HEK293T (cell line): ENCODE measurements around the gene SAMD8.
"Not testable (repeated sequence)": the region's sequence is repeated elsewhere in the genome, so short reads cannot be mapped to it uniquely, and the experiment has no call there.

Source experiments
- CTCF ChIA-PET: fragments of 350-600 bp; formaldehyde crosslinking; extraction: SDS; loops from one replicate; lab custom pipeline; 2021; ENCODE audit warnings: antibody characterized with exemption, inconsistent platforms; lab: Yijun Ruan, JAX
- POLR2A ChIA-PET: fragments of 350-600 bp; formaldehyde crosslinking; extraction: SDS; loops from one replicate; lab custom pipeline; 2020; ENCODE audit warnings: antibody characterized with exemption, inconsistent platforms; lab: Yijun Ruan, JAX
- DNase-seq: peaks from one replicate; pipeline ENCODE4 v3.0.0; 2012; ENCODE audit warnings: mixed read lengths; ENCODE audit errors: extremely low spot score
- ARNT ChIP-seq: fragments of 450-650 bp; IDR thresholded peaks from 2 replicates; pipeline ENCODE4 v1.6.1; 2017; ENCODE audit warnings: mild to moderate bottlenecking
- BHLHE40 ChIP-seq: fragments of 450-650 bp; IDR thresholded peaks from 2 replicates; pipeline ENCODE4 v1.6.1; 2016; ENCODE audit warnings: mild to moderate bottlenecking, moderate library complexity, borderline replicate concordance
- CTBP1 ChIP-seq: fragments of 450-650 bp; IDR thresholded peaks from 2 replicates; pipeline ENCODE4 v1.6.1; 2016; ENCODE audit warnings: borderline replicate concordance
- ELF4 ChIP-seq: fragments of 450-650 bp; IDR thresholded peaks from 2 replicates; pipeline ENCODE4 v1.6.1; 2017; ENCODE audit warnings: antibody characterized with exemption
- FOXA1 ChIP-seq: fragments of 450-650 bp; IDR thresholded peaks from 2 replicates; pipeline ENCODE4 v1.6.1; 2016; ENCODE audit warnings: mild to moderate bottlenecking
- FOXK2 ChIP-seq: fragments of 450-650 bp; IDR thresholded peaks from 2 replicates; pipeline ENCODE4 v1.6.1; 2016; ENCODE audit warnings: mild to moderate bottlenecking
- FOXM1 ChIP-seq: fragments of 450-650 bp; IDR thresholded peaks from 2 replicates; pipeline ENCODE4 v1.6.1; 2017; ENCODE audit warnings: mild to moderate bottlenecking, borderline replicate concordance
- HDGF ChIP-seq: fragments of 450-650 bp; IDR thresholded peaks from 2 replicates; pipeline ENCODE4 v1.6.1; 2017; ENCODE audit warnings: antibody characterized with exemption, borderline replicate concordance
- L3MBTL2 ChIP-seq: fragments of 450-650 bp; conservative IDR thresholded peaks from 2 replicates; pipeline ENCODE4 v1.6.1; 2016; ENCODE audit warnings: mild to moderate bottlenecking
- LEF1 ChIP-seq: fragments of 450-650 bp; IDR thresholded peaks from 2 replicates; pipeline ENCODE4 v1.6.1; 2017; ENCODE audit warnings: mild to moderate bottlenecking, borderline replicate concordance
- NFRKB ChIP-seq: fragments of 450-650 bp; IDR thresholded peaks from 2 replicates; pipeline ENCODE4 v1.6.1; 2016; ENCODE audit warnings: mild to moderate bottlenecking, moderate library complexity
- PKNOX1 ChIP-seq: fragments of 450-650 bp; IDR thresholded peaks from 2 replicates; pipeline ENCODE4 v1.6.1; 2016
- SP1 ChIP-seq: fragments of 450-650 bp; IDR thresholded peaks from 2 replicates; pipeline ENCODE4 v1.6.1; 2017
- SUZ12 ChIP-seq: fragments of 450-650 bp; IDR thresholded peaks from 2 replicates; pipeline ENCODE4 v1.6.1; 2016; ENCODE audit warnings: mild to moderate bottlenecking
- TARDBP ChIP-seq: fragments of 450-650 bp; IDR thresholded peaks from 2 replicates; pipeline ENCODE4 v1.6.1; 2016
- ZNF384 ChIP-seq: fragments of 450-650 bp; IDR thresholded peaks from 2 replicates; pipeline ENCODE4 v1.6.1; 2016

The SAMD8 gene

GRCh38 chr10:75203724-75204123 is 92.3 kb downstream of the SAMD8 start:
- DNase-seq, result no peak
- TF ChIP-seq PKNOX1 (no peak), BHLHE40 (no peak), SP1 (no peak), FOXK2 (no peak), ARNT (no peak), SUZ12 (no peak), TARDBP (no peak), CTBP1 (no peak), LEF1 (no peak), L3MBTL2 (no peak), NFRKB (no peak)
- CTCF ChIA-PET, result interaction anchor here (0.6 kb wide), 1 partner anchor 23 kb away, joined by 3 read pairs; no protein-coding TSS in a partner anchor
- POLR2A ChIA-PET, result no interaction called here

GRCh38 chr10:75205908-75206307 is 94.5 kb downstream of the SAMD8 start:
- ChIA-PET POLR2A (no interaction called here), CTCF (interaction anchor here (2.3 kb wide), 1 partner anchor 30 kb away, joined by 9 read pairs; the partner anchor contains the start of gene COMTD1)
- DNase-seq, result no peak
- TF ChIP-seq PKNOX1, result no peak
- TF ChIP-seq HDGF, result no peak
- no peak for TF ChIP-seq ZNF384

- TF ChIP-seq ZNF384, result peak; percentile 86
- CTCF ChIA-PET, result interaction anchor here (2.3 kb wide), 1 partner anchor 29 kb away, joined by 9 read pairs; the partner anchor contains the start of gene COMTD1
- DNase-seq, POLR2A ChIA-PET: not testable (repeated sequence)
These were observed 95.2 kb downstream of the SAMD8 start for GRCh38 chr10:75206638-75207037.

GRCh38 chr10:75207079-75207856 is 95.8 kb downstream of the SAMD8 start:
- no peak for TF ChIP-seq HDGF
- TF ChIP-seq ZNF384, result no peak
- TF ChIP-seq FOXA1, result no peak
- TF ChIP-seq ELF4, result no peak
- no peak for TF ChIP-seq TARDBP
- TF ChIP-seq ARNT, result no peak
- no peak for TF ChIP-seq BHLHE40
- TF ChIP-seq LEF1, result no peak
- no peak for TF ChIP-seq FOXK2
- no peak for TF ChIP-seq FOXM1
- TF ChIP-seq SP1, result no peak
- no peak for DNase-seq
- ChIA-PET CTCF (interaction anchor here (0.6 to 2.3 kb wide), 2 partner anchors 13 to 28 kb away, joined by 5 to 9 read pairs; partner anchors contain the start of gene COMTD1), POLR2A (interaction anchor here (1.4 kb wide), 1 partner anchor 24 kb away, joined by 3 read pairs; no protein-coding TSS in a partner anchor)

GRCh38 chr10:75207857-75208144 is 96.3 kb downstream of the SAMD8 start:
- POLR2A ChIA-PET, result interaction anchor here (0.9 to 1.4 kb wide), 2 partner anchors 17 to 23 kb away, joined by 3 read pairs; no protein-coding TSS in a partner anchor
- CTCF ChIA-PET, result interaction anchor here (2.3 kb wide), 1 partner anchor 28 kb away, joined by 9 read pairs; the partner anchor contains the start of gene COMTD1
- DNase-seq, result no peak
- TF ChIP-seq SUZ12 (no peak), TARDBP (no peak), BHLHE40 (no peak), ARNT (no peak), CTBP1 (no peak), ELF4 (no peak), FOXM1 (no peak), HDGF (no peak), LEF1 (no peak)

- ChIA-PET CTCF (no interaction called here), POLR2A (interaction anchor here (0.9 to 1.4 kb wide), 2 partner anchors 17 to 23 kb away, joined by 3 read pairs; no protein-coding TSS in a partner anchor)
- DNase-seq, result no peak
- TF ChIP-seq ARNT, result no peak
- TF ChIP-seq ELF4, result no peak
These were observed 96.7 kb downstream of the SAMD8 start for GRCh38 chr10:75208181-75208580.

- DNase-seq, result no peak
- CTCF ChIA-PET, result interaction anchor here (0.6 to 1.1 kb wide), 3 partner anchors 9 to 27 kb away, joined by 3 to 4 read pairs (median 3); partner anchors contain the start of gene COMTD1
These were observed 97.8 kb downstream of the SAMD8 start for GRCh38 chr10:75209086-75209920.

More at GRCh38 chr10:75209086-75209920, 97.8 kb downstream of the SAMD8 start:
- POLR2A ChIA-PET, result interaction anchor here (0.6 to 4.0 kb wide), 10 partner anchors 8 to 90 kb away, joined by 3 to 48 read pairs (median 4); partner anchors contain the start of gene COMTD1
- TF ChIP-seq TARDBP (no peak), FOXK2 (no peak), HDGF (no peak), ZNF384 (no peak), BHLHE40 (no peak), FOXA1 (no peak), SP1 (no peak), FOXM1 (no peak), PKNOX1 (no peak), ARNT (no peak), ELF4 (no peak), L3MBTL2 (no peak)
